ENCODE measurements around the gene CERS6.
"Not testable (repeated sequence)": the region's sequence is repeated elsewhere in the genome, so short reads cannot be mapped to it uniquely, and the experiment has no call there.

CERS6 gene

GRCh38 chr2:168496906-168497305 lies 40.8 kb downstream of the CERS6 start:
- no peak for DNase-seq (ENCODE audit: low read depth, low spot score)

- no peak for DNase-seq (ENCODE audit: low read depth, low spot score)
Measured at GRCh38 chr2:168499500-168499899, 43.4 kb downstream of the CERS6 start.

GRCh38 chr2:168500516-168500915 lies 44.4 kb downstream of the CERS6 start:
- DNase-seq (ENCODE audit: low read depth, low spot score) = no peak

GRCh38 chr2:168501466-168502065 lies 45.5 kb downstream of the CERS6 start:
- no peak for DNase-seq (ENCODE audit: low read depth, low spot score)

- not testable (repeated sequence) for DNase-seq (ENCODE audit: low read depth, low spot score)
Measured at GRCh38 chr2:168502852-168503251, 46.8 kb downstream of the CERS6 start.

GRCh38 chr2:168503901-168504300 lies 47.8 kb downstream of the CERS6 start:
- DNase-seq (ENCODE audit: low read depth, low spot score) = no peak

- DNase-seq (ENCODE audit: low read depth, low spot score) = no peak
Measured at GRCh38 chr2:168504323-168504722, 48.3 kb downstream of the CERS6 start.

- no peak for DNase-seq (ENCODE audit: low read depth, low spot score)
Measured at GRCh38 chr2:168510125-168510756, 54.2 kb downstream of the CERS6 start.

- DNase-seq (ENCODE audit: low read depth, low spot score) = no peak
Measured at GRCh38 chr2:168514692-168515091, 58.6 kb downstream of the CERS6 start.

- DNase-seq (ENCODE audit: low read depth, low spot score) = no peak
Measured at GRCh38 chr2:168515502-168515901, 59.4 kb downstream of the CERS6 start.

- DNase-seq (ENCODE audit: low read depth, low spot score) = no peak
Measured at GRCh38 chr2:168517816-168518215, 61.7 kb downstream of the CERS6 start.

- DNase-seq (ENCODE audit: low read depth, low spot score) = peak; percentile 73
Measured at GRCh38 chr2:168518555-168519066, 62.5 kb downstream of the CERS6 start.

- no peak for DNase-seq (ENCODE audit: low read depth, low spot score)
Measured at GRCh38 chr2:168519534-168520308, 63.6 kb downstream of the CERS6 start.

- no peak for DNase-seq (ENCODE audit: low read depth, low spot score)
Measured at GRCh38 chr2:168521053-168521741, 65.1 kb downstream of the CERS6 start.

- no peak for DNase-seq (ENCODE audit: low read depth, low spot score)
Measured at GRCh38 chr2:168522446-168522845, 66.4 kb downstream of the CERS6 start.

- no peak for DNase-seq (ENCODE audit: low read depth, low spot score)
Measured at GRCh38 chr2:168524005-168524404, 67.9 kb downstream of the CERS6 start.

- peak; percentile 27 for DNase-seq (ENCODE audit: low read depth, low spot score)
Measured at GRCh38 chr2:168525020-168525419, 68.9 kb downstream of the CERS6 start.

- no peak for DNase-seq (ENCODE audit: low read depth, low spot score)
Measured at GRCh38 chr2:168525716-168526446, 69.8 kb downstream of the CERS6 start.

GRCh38 chr2:168526641-168527040 lies 70.6 kb downstream of the CERS6 start:
- no peak for DNase-seq (ENCODE audit: low read depth, low spot score)

GRCh38 chr2:168528016-168528415 lies 71.9 kb downstream of the CERS6 start:
- no peak for DNase-seq (ENCODE audit: low read depth, low spot score)

GRCh38 chr2:168528469-168528868 lies 72.4 kb downstream of the CERS6 start:
- no peak for DNase-seq (ENCODE audit: low read depth, low spot score)
